LHCN-M2 (cell line): ENCODE data around the gene SUFU. TPM values are rescaled to one million over a fixed set of nuclear protein-coding genes. Genes with fewer than 3 reads are reported as not detected.
A peak's percentile ranks its signal among the peaks of the same experiment; 100 is the strongest.

Experiments used
- DNase-seq: peaks from one replicate; pipeline ENCODE4 v3.0.0-alpha.2; 2012; ENCODE audit warnings: low read depth
- total RNA-seq: library from RNA; depleted of rRNA; stranded (reverse); fragments of >200 nt; gene quantifications from 2 replicates; pipeline ENCODE4 v1.2.3, GENCODE V29; 2014

The SUFU gene
- total RNA-seq, 1 experiment from 2014 or later: 4.0 TPM

- no peak for DNase-seq
These were observed 114.0 kb downstream of the SUFU start for GRCh38 chr10:102617816-102618215.

- peak; percentile 21 for DNase-seq
These were observed 115.7 kb downstream of the SUFU start for GRCh38 chr10:102619281-102619981.

DNA sequence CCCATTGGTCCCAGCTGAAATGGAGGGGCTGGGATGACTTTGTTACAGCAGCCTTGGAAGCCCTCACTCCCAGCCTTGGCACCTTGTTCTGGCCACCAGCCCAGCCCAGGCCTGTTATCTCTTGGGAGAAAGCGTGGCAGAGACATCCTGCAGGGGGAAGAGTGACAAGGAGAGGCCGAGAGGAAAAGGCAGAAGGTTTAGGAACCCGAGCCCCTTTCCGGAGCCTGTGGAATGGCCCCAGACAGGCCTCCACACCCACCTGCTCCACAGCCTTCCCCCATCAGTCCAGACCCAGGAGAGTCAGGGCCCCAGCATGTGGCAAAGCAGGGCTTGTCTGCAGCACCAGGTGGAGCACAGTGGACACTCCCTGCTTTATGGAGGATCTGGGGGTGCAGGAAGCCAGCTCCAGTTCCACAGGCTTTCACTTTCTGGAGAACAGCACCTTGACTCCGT is 116.4 kb downstream of the SUFU start:
- DNase-seq: no peak

DNA sequence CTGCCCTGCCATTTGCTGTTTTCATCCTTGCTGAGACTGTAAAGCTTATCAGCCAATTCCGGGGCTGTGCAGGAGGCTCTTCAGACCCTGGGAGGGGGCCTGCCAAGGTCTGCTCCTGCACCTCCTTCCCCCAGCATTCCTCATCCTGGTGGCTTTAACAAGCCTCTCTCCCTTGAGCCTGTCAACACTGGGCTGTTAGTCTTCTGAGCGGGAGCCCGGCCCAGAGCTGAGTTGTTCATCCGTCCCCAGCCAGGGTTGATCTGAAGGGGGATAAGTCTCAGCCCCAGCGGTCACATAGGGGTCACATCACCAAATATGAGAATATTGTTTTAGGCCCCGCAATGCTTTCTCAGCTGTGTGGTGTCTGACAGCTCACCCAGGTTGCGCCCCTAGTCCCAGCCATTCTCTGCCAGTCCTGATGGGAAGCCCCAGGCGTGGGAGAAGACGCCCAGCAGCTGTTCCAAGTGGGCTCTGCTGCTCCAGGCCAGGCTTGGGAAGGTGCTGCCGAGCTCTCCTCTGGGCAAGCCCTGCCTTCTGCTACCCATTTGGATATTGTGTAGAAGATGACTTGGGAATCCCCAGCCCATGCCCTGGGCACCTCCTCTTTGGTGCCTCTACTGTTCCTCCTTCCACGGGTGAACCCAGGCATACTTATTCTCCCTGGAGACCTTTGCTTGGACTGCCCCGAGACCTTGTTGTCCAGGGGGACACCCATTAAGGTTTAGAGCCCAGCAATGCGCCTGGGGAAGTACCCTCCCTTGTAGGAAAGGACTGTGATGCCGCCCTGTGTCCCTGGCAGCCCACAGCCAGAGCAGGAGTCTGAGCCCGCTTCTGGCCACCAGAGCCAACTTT is 117.0 kb downstream of the SUFU start:
- peak; percentile 95 for DNase-seq

DNA sequence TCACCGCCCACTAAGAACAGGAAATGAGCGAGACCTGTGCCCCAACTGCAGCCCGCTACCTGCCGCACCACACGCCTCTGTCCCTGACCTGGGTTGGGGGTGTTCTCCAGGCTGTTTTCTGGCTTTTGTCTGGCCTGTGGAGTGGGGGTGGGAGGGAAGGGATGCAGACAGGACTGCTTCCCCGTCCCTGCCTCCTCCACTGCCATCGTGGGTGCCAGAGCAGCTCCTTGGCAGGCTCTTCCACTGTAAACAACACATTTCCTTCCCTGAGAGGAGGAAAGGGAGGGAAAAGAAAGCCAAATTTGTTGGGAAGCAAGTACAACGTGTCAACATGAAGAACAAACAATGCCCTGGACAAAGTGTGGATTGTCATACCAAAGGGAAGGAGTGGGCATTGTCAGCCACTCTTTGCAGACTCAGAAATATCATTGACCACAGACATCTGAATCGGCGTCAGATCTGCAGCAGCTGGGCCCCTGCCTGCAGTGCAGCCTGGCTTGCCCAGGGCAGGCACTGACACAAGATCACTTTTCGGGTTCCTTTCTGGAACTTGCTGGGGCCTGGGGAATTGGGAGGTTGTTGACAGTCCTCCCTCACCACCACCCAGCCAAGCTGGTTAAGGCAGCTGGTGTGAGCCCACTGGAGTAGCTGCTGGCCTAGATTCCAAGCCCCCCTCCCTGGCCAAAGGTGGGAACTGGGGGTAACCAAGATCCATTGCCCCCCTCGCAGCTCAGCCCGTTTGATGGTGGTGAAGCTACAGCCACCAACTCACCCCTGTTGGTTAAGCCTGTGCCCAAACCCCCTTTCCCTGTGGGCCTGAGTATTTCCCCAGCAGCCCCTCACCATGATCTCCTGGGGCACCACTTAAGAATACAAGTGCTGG is 117.9 kb downstream of the SUFU start:
- DNase-seq: peak; percentile 85

- no peak for DNase-seq
These were observed 120.3 kb downstream of the SUFU start for GRCh38 chr10:102624094-102624493.

DNA sequence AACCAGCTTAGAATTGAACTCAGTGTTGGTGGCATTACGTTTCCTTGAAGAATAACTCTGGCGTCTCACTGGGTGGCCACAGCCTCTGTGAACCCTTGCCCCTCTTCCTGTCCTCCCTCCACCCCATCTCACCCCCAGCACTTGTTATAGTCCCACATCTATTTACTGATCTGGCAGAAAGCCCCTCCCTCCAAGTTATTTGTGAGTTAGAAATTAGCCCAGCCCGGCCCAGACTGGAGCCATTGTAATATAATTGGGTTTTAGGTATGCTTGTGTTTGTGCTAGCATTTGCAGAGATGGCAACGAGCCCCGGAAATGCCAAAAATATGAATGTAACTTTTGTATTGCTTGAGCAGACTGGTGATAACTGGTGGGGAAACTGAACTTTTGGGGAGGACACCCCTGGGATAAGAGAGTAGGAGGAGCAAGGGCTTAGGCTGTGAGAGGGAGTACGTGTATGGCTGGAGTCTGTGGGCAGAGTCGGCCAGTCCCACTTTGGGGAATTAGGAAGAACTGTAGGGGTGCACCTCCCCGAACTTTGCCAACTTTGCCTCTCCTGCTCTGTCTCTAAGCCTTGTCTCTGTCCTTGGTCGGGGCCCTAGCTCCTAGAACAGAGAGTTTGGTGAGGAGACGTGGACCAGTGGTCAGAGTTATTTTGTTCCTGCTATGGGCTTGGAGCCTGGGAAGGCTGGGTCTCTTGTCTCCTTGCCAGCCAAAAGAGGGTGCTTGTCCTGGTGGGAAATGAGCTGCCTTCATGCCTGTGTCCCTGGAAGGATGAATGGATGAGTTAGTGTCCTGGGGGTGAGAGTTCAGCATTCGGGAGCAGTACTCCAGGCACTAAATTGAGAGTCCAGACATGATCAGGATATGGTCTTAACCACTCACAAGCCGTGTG is 121.2 kb downstream of the SUFU start:
- DNase-seq: peak; percentile 17

- DNase-seq: no peak
These were observed 122.4 kb downstream of the SUFU start for GRCh38 chr10:102626026-102626685.

DNA sequence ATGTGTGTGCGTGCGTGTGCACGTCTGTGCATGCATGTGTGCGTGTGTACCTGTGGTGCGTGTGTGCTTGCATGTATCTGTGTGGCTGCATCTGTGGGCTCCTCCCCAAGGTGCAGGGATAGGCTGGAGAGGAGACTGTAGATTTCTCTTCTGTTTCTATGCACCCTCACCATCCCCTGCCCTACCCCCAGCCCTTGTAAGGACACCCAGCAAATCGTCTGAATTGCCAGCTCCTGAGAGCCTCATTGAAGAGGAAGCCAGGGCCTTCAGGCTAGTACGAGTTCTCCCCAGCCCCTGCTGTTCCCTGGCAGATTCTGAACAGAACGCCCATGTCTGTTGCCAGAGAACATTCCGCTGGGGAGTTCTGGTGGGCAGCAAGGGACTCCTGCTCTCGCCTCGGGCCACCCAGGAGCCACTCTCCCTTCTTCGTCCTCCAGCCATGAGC is 123.5 kb downstream of the SUFU start:
- peak; percentile 15 for DNase-seq

DNA sequence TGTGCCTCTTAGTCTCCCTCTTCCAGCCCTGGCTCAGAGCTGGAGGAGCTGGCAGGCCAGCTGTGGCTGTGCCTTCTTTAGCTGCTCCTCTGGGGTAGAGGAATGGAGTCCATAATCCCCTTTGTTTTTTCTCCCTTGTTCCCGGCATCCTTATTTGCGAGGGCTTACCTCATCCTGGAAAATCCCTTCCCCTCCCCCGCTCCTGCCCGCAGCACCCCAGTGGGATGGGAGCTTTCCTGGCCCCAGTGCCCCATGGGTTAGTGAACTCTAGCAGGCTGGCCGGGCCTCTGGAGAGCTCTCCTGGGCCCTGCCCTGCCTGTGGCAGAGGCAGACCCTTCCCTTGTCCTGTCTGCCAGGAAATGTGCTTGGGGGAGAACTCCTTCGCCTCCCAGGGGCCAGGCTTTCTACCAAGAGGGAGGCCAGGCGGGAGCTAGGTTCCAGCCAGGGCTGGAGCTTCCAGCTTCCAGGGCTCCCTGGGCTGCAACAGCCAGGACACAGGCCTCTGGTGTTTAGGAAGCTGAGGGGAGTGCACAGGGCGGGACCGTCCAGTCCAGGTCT is 124.0 kb downstream of the SUFU start:
- peak; percentile 77 for DNase-seq

DNA sequence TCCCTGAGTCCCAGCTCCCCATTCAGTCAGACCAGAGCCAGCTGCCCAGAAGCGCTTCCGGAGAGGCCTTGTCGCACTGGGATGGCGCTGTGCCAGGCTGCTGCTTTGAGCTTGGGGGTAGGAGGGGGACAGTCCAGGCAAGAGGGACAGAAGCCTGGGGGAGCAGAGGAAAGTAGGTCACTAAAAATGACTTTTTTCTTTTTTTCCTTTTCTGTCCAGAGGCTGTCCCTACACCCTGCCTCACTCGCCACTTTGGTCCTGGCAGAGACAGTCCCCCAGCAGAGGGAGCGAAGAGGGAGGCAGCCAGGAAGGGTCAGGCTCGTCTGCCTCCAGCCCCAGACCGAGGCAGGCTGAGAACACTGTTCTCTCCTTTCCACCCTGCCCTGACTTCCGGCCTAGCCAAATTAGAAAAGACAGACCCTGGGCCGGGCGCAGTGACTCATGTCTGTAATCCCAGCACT is 124.7 kb downstream of the SUFU start:
- DNase-seq: peak; percentile 47

- peak; percentile 92 for DNase-seq
These were observed 126.2 kb downstream of the SUFU start for GRCh38 chr10:102629661-102630614.

DNA sequence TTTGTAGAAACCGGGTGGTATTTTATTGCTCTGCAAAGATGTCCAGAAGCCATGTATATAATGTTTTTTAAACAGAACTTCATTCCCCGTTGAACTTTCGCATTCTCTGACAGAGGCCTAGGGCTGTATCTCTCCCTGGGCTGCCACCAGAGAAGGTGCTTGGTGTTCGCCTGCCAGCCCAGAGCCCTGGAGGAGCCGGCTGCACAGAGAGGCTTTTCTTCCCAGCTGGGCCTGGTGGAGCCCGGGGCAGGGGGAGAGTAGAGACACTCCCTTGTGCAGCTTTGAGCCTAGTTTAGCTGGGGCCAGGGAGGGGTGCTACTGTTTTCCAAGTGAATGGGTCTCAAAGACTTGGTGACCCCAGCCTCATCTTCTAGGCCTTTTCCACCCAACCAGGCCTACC is 126.9 kb downstream of the SUFU start:
- DNase-seq: no peak

- no peak for DNase-seq
These were observed 128.0 kb downstream of the SUFU start for GRCh38 chr10:102631525-102632393.

DNA sequence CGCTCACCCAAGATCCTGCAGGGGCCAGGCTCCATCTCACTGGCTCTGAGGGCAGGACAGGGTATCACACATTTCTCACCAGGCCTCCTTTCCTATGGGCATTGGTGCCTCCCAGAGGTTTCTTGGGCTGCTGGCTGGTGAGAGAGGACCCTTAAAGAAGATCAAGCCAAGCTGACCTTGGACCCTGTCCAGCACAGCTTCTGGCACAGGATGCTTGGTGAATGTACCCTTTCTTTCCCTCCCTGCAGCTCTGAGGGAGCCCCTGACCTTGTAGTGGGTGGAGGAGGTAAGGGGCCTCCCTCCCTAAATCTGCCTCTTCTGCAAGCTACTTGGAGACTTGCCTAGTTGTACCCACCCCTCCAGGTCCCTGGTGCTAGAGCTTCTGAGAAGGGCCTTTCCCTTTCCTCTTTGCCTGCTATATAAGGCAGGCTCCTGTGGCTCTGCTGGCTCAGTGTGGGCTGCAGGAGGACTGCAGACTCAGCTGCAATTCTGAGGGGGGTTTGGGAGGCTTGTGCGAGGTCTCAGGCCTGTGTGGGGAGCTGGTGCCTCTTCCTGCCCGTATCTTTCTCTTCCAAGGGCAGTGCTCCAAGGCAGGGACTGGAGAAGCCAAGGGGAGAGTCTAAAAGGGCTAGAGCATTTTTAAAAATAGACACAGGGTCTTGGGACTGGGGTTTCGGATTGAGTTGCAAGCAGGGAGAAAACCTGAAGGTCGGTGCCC is 128.8 kb downstream of the SUFU start:
- DNase-seq: peak; percentile 21

- peak; percentile 36 for DNase-seq
These were observed 129.5 kb downstream of the SUFU start for GRCh38 chr10:102633287-102633686.

GRCh38 chr10:102633848-102634247 is 130.1 kb downstream of the SUFU start:
- no peak for DNase-seq
